Measurements from ENCODE around the gene BCL2L1. TPM values are rescaled to one million over a fixed set of nuclear protein-coding genes. Genes with fewer than 3 reads are reported as not detected.

BCL2L1 gene
- total and polyA plus RNA-seq, 2 donors (not counting 3 experiments of a cell fraction or from before 2014, with no cell fraction given), result 78.0 to 101 TPM

DNA sequence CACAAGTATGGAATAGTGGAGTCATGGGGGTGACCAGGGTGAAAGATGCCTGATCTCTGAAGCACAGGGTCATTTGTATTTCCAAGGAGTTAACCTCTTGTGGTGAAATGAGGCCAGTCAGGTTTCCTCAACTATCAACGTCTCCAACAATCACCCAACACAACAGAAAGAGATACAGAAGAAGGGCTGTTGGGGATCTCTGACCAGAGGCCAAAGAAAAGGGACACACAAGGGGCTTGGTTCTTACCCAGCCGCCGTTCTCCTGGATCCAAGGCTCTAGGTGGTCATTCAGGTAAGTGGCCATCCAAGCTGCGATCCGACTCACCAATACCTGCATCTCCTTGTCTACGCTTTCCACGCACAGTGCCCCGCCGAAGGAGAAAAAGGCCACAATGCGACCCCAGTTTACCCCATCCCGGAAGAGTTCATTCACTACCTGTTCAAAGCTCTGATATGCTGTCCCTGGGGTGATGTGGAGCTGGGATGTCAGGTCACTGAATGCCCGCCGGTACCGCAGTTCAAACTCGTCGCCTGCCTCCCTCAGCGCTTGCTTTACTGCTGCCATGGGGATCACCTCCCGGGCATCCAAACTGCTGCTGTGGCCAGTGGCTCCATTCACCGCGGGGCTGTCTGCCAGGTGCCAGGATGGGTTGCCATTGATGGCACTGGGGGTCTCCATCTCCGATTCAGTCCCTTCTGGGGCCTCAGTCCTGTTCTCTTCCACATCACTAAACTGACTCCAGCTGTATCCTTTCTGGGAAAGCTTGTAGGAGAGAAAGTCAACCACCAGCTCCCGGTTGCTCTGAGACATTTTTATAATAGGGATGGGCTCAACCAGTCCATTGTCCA, 1.0 kb downstream of the BCL2L1 start:
- intact Hi-C loops (cut with micrococcal nuclease), result loop anchor here (1.0 kb wide), 1 partner anchor 8 kb away; no protein-coding TSS in a partner anchor
- Histone ChIP-seq H2AFZ (ENCODE audit: low read depth, low read length) (no peak overlapping the region), H3K4me2 (ENCODE audit: insufficient read depth, low read length) (peak overlapping the region; percentile 88), H3K27me3 (ENCODE audit: control insufficient read depth in 2 of 2, insufficient read depth in 2 of 2, low read length in 2 of 2) (no peaks in the 10 kb centered on the region), H3K36me3 (ENCODE audit: control insufficient read depth in 2 of 2, extremely low read depth in 1 of 2, insufficient read depth in 2 of 2, low read length in 2 of 2) (peaks cover 0 to 1% of the 10 kb centered on the region in 2 experiments), H3K9ac (replicated peaks; ENCODE audit: extremely low read depth, insufficient read depth, low read length) (peak overlapping the region; percentile 84), H3K4me3 (replicated peaks in 1 of 3; ENCODE audit: insufficient read depth in 1 of 3, low read depth in 1 of 3, low read length in 3 of 3) (peak overlapping the region; percentile 61 to 94 (median 91)), H3K9me3 (replicated peaks; ENCODE audit: control insufficient read depth, insufficient read depth, low read length) (no peaks in the 10 kb centered on the region), H4K20me1 (replicated peaks; ENCODE audit: control insufficient read depth, extremely low read depth, insufficient read depth, low read length) (no peaks in the 10 kb centered on the region), H3K4me1 (ENCODE audit: control insufficient read depth, extremely low read depth, insufficient read depth, low read length) (peaks cover 37% of the 10 kb centered on the region), H3K9me1 (replicated peaks; ENCODE audit: control insufficient read depth, extremely low read depth, insufficient read depth, low read length) (no peaks in the 10 kb centered on the region), H3K27ac (ENCODE audit: insufficient read depth, low read depth, low read length) (peak overlapping the region; percentile 90), H3K79me2 (ENCODE audit: control insufficient read depth, insufficient read depth, low read length) (peaks cover 59% of the 10 kb centered on the region)
- POLR2A ChIA-PET, result interaction anchor here (0.6 to 3.1 kb wide), 4 partner anchors 9 to 88 kb away, joined by 3 to 22 read pairs (median 7); no protein-coding TSS in a partner anchor
- peak; percentile 70 for FAIRE-seq
- dilution Hi-C loops (cut with MboI; ENCODE audit: extremely low pct_ligation_motif_present, low sequenced_read_pairs), result no loop called here
- CTCF ChIA-PET, result interaction anchor here (0.6 to 10.5 kb wide), 12 partner anchors 9 to 160 kb away, joined by 3 to 658 read pairs (median 48); no protein-coding TSS in a partner anchor
- TSS peak; percentile 33 for BruUV-seq (replicated peaks)
- peak; percentile 33 for TF ChIP-seq POLR2A (IDR thresholded peaks at IDR 0.05; ENCODE audit: low read depth, low read length)
- no peak for TF ChIP-seq MYC (IDR thresholded peaks at IDR 0.05; ENCODE audit: low read depth, low read length)
- DNase-seq (ENCODE audit: low read depth, low spot score), result peak; percentile 31

DNA sequence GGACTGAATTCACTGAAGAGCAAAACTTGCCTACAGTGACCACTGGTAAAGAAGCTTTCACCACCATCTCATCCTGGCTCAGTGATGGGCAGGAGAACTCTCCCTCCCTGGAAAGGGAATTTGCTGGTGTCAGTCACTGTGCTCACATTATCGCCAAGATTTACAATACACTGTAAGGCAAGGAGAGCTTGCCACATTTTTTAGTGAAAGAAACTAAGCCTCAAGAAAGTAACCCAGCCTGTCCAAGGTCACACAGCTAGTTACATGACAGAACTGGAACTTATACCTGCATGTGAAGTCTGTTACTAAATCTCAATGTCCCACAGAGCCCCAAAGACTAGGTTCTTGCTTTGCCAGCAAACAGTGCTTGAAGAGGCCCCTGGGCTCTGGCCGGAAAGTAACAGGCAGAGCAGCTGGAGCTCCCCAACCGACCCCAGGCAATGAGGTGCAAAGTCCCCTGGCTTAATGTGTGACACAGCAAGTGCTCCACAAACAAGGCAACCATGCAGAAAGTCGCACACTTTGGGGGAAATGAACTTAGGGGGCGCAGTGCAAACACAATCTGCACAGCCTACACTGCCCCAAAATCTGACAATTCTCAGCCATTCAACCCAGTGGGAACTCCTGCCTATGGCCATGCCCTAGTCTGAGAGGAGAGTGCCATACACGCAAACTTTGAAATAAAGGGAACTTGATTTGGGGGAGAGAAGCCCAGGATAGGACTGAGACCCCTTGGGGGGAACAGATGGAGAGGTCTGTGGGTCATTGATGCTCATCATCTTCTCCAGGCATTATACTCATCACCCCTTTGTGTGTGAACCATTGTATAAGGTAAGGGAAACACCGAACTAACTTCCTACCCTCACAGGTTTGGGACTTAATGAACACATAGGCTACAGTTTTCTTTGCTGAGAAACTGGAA, 1.9 kb downstream of the BCL2L1 start:
- TF ChIP-seq MYC (IDR thresholded peaks at IDR 0.05; ENCODE audit: low read depth, low read length) (no peak), EZH2 (IDR thresholded peaks at IDR 0.05; ENCODE audit: borderline replicate concordance, low read depth, low read length, severe bottlenecking) (no peak), FOS (IDR thresholded peaks at IDR 0.05; ENCODE audit: borderline replicate concordance, insufficient read depth, low read length) (no peak), POLR2AphosphoS5 (IDR thresholded peaks at IDR 0.05; ENCODE audit: insufficient read depth, low read depth, low read length) (no peak), POLR2A (IDR thresholded peaks at IDR 0.05; ENCODE audit: low read depth, low read length) (no peak)
- TF ChIP-seq, protein P1, sequence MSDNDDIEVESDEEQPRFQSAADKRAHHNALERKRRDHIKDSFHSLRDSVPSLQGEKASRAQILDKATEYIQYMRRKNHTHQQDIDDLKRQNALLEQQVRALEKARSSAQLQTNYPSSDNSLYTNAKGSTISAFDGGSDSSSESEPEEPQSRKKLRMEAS (IDR thresholded peaks at IDR 0.05; ENCODE audit: insufficient read depth, insufficient read length), result no peak
- TF ChIP-seq, protein P2, sequence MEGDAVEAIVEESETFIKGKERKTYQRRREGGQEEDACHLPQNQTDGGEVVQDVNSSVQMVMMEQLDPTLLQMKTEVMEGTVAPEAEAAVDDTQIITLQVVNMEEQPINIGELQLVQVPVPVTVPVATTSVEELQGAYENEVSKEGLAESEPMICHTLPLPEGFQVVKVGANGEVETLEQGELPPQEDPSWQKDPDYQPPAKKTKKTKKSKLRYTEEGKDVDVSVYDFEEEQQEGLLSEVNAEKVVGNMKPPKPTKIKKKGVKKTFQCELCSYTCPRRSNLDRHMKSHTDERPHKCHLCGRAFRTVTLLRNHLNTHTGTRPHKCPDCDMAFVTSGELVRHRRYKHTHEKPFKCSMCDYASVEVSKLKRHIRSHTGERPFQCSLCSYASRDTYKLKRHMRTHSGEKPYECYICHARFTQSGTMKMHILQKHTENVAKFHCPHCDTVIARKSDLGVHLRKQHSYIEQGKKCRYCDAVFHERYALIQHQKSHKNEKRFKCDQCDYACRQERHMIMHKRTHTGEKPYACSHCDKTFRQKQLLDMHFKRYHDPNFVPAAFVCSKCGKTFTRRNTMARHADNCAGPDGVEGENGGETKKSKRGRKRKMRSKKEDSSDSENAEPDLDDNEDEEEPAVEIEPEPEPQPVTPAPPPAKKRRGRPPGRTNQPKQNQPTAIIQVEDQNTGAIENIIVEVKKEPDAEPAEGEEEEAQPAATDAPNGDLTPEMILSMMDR (IDR thresholded peaks at IDR 0.05; ENCODE audit: extremely low read depth in 1 of 2, insufficient read depth in 1 of 2, low read depth in 1 of 2, low read length in 2 of 2), result no peak
- Histone ChIP-seq H3K9me1 (replicated peaks; ENCODE audit: control insufficient read depth, extremely low read depth, insufficient read depth, low read length) (no peaks in the 10 kb centered on the region), H3K36me3 (ENCODE audit: control insufficient read depth in 2 of 2, extremely low read depth in 1 of 2, insufficient read depth in 2 of 2, low read length in 2 of 2) (peaks cover 1 to 2% of the 10 kb centered on the region in 2 experiments), H3K9ac (replicated peaks; ENCODE audit: extremely low read depth, insufficient read depth, low read length) (peak overlapping the region; percentile 84), H3K9me3 (replicated peaks; ENCODE audit: control insufficient read depth, insufficient read depth, low read length) (no peaks in the 10 kb centered on the region), H4K20me1 (replicated peaks; ENCODE audit: control insufficient read depth, extremely low read depth, insufficient read depth, low read length) (no peaks in the 10 kb centered on the region), H2AFZ (ENCODE audit: low read depth, low read length) (no peak overlapping the region), H3K4me3 (replicated peaks in 1 of 3; ENCODE audit: insufficient read depth in 1 of 3, low read depth in 1 of 3, low read length in 3 of 3) (peak overlapping the region; percentile 61 to 94 (median 91)), H3K4me2 (ENCODE audit: insufficient read depth, low read length) (peak overlapping the region; percentile 88), H3K79me2 (ENCODE audit: control insufficient read depth, insufficient read depth, low read length) (peaks cover 68% of the 10 kb centered on the region), H3K4me1 (ENCODE audit: control insufficient read depth, extremely low read depth, insufficient read depth, low read length) (peaks cover 44% of the 10 kb centered on the region), H3K27ac (ENCODE audit: insufficient read depth, low read depth, low read length) (peak overlapping the region; percentile 90), H3K27me3 (ENCODE audit: control insufficient read depth in 2 of 2, insufficient read depth in 2 of 2, low read length in 2 of 2) (no peaks in the 10 kb centered on the region)
- CTCF ChIA-PET, result interaction anchor here (0.9 to 10.5 kb wide), 10 partner anchors 12 to 158 kb away, joined by 3 to 658 read pairs (median 12); no protein-coding TSS in a partner anchor
- BruUV-seq (replicated peaks), result no TSS peak
- DNase-seq (ENCODE audit: low read depth, low spot score) (peak; percentile 32), FAIRE-seq (no peak)
- dilution Hi-C loops (cut with MboI; ENCODE audit: extremely low pct_ligation_motif_present, low sequenced_read_pairs) (no loop called here), intact Hi-C loops (cut with micrococcal nuclease) (no loop called here)
- POLR2A ChIA-PET, result interaction anchor here (0.6 to 1.8 kb wide), 5 partner anchors 21 to 87 kb away, joined by 3 to 11 read pairs (median 4); no protein-coding TSS in a partner anchor

Data from endothelial cell of umbilical vein (primary cell).